NOMO-1 treated with DMSO at 0.1 percent for 48 hours (cell line): Measurements from ENCODE around the gene MICB.
"Not testable (repeated sequence)": the region's sequence is repeated elsewhere in the genome, so short reads cannot be mapped to it uniquely, and the experiment has no call there.

Experiments used
- DNase-seq: peaks from one replicate; lab custom pipeline; 2025; ENCODE audit not compliant: unreplicated experiment; lab: John Stamatoyannopoulos, UW

The MICB gene

GRCh38 chr6:31498748-31499147 is 803 bp downstream of the MICB start:
- DNase-seq, result no peak

DNA sequence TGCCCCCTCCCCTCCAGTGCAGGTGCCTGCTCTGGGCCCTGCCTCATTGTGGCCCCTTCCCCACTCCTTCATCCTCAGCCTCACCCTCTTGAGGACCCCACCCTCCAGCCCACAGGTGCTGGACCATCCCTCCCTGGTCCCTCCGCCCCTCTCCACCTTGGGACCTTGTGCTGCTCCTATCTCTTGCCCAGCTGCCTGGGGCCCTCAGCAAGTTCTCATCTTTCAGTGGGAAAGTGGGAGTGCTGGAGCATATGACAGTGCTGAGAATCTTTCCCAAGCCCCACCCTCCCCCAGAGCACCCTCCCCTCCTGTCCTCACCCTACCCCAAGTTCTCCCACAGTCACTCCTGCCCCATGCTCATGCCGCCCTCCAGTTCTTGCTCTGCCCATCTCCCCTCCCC is 1.7 kb downstream of the MICB start:
- not testable (repeated sequence) for DNase-seq

DNA sequence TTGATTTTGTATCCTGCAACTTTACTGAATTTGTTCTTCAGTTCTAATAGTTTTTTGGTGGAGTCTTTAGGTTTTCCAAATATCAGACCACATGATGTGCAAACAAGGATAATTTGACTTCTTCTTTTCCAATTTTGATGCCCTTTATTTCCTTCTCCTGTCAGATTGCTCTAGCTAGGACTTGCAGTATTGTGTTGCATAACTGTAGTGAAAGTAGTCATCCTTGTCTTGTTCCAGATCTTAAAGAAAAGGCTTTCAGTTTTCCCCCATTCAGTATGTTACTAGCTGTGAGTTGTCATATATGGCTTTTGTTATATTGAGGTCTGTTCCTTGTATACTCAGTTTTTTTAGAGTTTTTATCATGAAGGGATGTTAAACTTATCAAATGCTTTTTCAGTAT is 4.6 kb downstream of the MICB start:
- DNase-seq, result no peak

DNA sequence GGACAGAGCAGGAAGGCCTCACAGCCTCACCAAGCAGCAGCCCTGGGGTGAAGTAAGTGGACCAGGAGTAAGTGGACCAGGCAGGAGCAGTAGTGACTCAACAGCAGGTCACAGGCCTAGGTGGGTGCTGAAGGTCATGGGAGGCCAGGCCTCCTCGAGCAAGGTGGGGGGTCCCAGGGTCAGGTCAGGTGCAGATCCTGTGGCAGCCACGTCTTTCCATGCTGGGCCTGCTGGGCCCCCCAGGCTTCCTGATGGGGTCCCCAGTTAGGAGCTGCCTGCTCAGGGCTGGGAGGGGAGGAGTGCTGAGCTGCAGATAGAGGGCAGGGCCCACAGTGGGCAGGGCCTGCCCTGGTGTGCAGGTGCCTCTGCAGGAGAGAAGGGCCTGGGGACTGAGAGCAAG is 11.1 kb downstream of the MICB start:
- not testable (repeated sequence) for DNase-seq

DNA sequence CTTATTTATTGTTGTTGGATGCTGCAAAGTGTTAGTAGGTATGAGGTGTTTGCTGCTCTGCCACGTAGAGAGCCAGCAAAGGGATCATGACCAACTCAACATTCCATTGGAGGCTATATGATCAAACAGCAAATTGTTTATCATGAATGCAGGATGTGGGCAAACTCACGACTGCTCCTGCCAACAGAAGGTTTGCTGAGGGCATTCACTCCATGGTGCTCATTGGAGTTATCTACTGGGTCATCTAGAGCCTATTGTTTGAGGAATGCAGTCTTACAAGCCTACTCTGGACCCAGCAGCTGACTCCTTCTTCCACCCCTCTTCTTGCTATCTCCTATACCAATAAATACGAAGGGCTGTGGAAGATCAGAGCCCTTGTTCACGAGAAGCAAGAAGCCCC is 12.1 kb downstream of the MICB start:
- DNase-seq, result no peak

DNA sequence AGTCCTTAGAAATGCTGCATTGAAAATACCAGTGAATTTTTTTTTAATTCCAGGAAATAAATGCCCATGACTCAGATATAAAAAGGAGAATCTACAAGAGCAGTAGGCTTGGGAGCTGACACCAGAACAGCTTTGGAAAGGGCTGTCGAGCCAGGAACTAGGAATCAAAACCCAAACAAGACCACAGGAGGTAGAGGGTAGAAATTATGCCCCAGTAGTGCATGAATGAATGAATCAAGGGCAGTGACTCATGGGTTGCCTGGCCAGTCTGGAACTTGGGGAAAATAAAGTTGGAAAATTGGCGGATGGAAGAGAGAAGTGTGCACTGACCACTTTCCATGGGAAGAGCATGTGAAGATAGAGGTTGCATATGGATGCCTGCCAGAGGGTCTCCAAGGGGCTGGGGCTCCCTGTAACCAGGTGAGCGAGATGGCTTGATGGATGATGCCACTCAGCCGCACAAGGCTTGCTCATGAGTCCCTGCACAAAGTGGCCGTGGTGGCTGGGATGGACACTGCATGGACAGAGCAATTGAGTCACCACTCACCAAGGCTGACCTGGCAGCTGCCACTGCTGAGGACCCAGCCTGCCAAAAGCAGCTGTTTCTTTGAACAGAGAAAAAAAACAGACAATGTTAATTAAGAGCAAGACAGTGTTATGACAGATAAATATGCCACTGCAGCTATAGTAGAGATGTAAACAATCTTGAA is 15.7 kb downstream of the MICB start:
- DNase-seq, result no peak

- no peak for DNase-seq
Measured at GRCh38 chr6:31521835-31522234, 23.9 kb downstream of the MICB start.

GRCh38 chr6:31525553-31525931 is 27.6 kb downstream of the MICB start:
- no peak for DNase-seq

GRCh38 chr6:31525932-31526591 is 28.1 kb downstream of the MICB start:
- DNase-seq, result no peak

DNA sequence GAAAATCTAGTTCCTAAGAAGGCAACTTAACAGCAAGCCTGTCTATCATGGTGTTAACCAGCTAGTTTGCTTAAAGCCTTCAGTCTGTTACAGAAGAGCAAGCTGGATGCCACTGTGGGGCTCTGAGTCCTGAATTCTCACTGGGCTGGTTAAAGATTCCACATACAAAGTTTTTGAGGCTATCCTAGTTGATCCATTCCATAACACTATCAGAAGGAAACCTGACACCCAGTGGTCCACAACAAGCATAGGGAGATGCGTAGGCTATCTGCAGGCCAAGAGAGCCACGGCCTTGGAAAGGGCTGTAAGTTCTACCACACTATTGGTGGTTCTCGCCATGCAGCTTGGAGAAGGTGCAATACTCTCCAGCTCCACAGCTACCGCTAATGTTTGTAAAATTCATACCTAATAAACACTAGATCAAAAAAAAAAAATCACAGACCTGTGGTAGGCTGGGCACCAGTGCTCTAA is 30.4 kb downstream of the MICB start:
- no peak for DNase-seq

DNA sequence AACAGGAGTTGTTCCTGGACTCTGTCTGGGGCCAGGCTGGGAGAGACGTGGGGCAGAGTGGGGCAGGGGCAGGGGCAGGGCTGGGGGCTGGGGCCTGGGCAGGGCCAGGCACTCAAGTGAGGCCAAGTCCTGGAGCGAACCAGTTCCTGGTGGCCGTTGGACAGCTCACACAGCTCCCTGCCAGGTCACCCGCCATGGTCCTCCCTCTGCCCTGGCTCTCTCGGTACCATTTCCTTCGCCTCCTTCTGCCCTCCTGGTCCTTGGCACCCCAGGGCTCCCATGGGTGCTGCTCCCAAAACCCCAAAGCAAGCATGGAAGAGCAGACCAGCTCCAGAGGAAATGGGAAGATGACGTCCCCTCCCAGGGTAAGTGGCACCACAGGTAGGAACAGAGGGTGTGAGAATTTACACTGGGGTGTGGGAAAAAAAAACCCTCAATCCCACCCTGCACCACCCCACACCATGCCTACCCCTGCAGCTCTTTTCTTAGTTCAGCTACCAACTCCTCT is 30.9 kb downstream of the MICB start, which contains the start of gene MCCD1:
TSS of gene MCCD1 (plus strand) at position 142 of the 508 bp plus-strand sequence. CDS start at position 195, 53 bp downstream.
- DNase-seq, result no peak

- no peak for DNase-seq
Measured at GRCh38 chr6:31529329-31530150, 31.6 kb downstream of the MICB start.

DNA sequence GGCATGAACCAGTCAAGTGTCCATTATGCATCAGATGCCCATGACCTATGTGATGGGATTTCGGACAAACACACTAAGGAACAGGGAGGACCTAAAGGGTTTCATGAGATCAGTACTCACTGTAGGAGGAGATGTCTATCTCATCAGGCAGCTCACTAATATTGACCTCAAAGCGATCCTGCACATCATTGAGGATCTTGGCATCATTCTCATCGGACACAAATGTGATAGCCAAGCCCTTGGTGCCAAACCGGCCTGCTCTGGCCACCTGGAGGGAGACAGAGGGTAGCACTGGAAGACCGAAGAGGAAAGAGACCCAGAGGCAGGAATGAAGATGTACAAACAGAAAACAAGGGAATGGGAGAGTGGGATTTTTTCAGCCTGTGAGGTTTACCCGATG is 32.7 kb downstream of the MICB start:
- DNase-seq, result no peak

- DNase-seq, result no peak
Measured at GRCh38 chr6:31531162-31531561, 33.2 kb downstream of the MICB start.

DNA sequence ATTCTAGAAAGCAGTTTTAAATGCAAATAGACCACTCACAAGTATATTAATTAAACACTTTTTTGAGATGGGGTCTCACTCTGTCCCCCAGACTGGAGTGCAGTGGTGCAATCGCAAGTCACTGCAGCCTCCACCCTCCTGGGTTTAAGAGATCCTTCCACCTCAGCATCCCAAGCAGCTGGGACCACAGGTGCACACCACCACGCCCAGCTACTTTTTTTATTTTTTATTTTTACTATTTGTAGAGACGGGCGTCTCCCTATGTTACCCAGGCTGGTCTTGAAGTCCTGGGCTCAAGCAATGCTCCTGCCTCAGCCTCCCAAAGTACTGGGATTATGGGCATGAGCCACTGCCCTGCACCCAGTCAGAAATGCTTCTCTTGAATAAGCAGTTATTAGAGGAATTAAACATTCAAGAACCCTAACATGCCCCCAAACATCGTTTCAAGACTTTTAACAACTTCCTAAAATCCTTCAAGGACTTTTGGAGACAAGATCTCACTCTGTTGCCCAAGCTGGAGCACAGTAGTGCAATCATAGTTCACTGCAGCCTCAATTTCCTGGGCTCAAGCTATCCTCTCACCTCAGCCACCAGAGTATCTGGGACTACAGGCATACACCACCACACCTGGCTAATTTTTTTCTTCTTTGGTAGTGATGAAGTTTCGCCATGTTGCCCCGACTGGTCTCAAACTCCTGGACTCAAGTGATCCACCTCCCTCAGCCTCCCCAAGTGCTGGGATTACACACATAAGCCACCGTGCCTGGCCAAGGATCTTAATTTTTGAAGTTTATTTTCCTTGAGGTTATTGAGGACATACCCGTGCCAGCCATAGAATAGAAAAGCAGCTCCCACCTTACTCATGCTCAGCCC is 34.1 kb downstream of the MICB start:
- no peak for DNase-seq

GRCh38 chr6:31532644-31533454 is 34.9 kb downstream of the MICB start:
- DNase-seq, result no peak

GRCh38 chr6:31533455-31533841 is 35.5 kb downstream of the MICB start:
- no peak for DNase-seq

DNA sequence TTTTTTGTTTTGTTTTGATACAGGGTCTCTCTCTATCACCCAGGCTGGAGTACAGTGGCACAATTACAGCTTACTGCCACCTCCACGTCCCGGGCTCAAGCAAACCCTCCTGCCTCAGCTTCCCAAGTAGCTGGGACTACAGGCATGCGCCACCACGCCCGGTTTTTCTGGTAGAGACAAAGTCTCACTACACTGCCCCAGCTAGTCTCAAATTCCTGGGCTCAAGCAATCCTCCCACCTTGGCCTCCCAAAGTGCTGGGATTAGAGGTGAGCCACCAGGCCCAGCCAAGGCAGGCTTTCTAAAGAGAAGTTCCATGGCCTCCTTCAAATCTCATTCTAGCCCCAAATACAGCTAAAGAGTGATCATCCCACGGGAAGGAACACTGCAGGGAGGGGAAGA is 36.1 kb downstream of the MICB start:
- no peak for DNase-seq

GRCh38 chr6:31534521-31535040 is 36.6 kb downstream of the MICB start:
- no peak for DNase-seq
